Adipocyte (in vitro differentiated cells): ENCODE measurements around the gene UNK.
"Not testable (repeated sequence)": the region's sequence is repeated elsewhere in the genome, so short reads cannot be mapped to it uniquely, and the experiment has no call there.

Source experiments
- DNase-seq: peaks from one replicate; pipeline ENCODE4 v3.0.0-alpha.2; 2015; ENCODE audit warnings: low read depth
- H3K27me3 ChIP-seq: replicated peaks from 2 replicates; pipeline ENCODE4 v1.7.0; 2013; ENCODE audit warnings: mild to moderate bottlenecking, low read length, moderate library complexity; ENCODE audit not compliant: control insufficient read depth, insufficient read depth
- H3K36me3 ChIP-seq: 2 replicates; pipeline ENCODE4 v1.7.0; 2013; ENCODE audit warnings: low read length, mild to moderate bottlenecking, moderate library complexity; ENCODE audit not compliant: control insufficient read depth, insufficient read depth, severe bottlenecking
- H3K4me1 ChIP-seq: 2 replicates; pipeline ENCODE4 v1.7.0; 2013; ENCODE audit warnings: mild to moderate bottlenecking, low read length, moderate library complexity; ENCODE audit not compliant: control insufficient read depth, insufficient read depth
- H3K4me3 ChIP-seq: 2 replicates; pipeline ENCODE4 v1.7.0; 2013; ENCODE audit warnings: mild to moderate bottlenecking, low read length, moderate library complexity
- H3K9ac ChIP-seq: 2 replicates; pipeline ENCODE4 v1.7.0; 2013; ENCODE audit warnings: mild to moderate bottlenecking, low read length, moderate library complexity
- H3K9me3 ChIP-seq: 2 replicates; pipeline ENCODE4 v1.7.0; 2013; ENCODE audit warnings: mild to moderate bottlenecking, low read length, moderate library complexity; ENCODE audit not compliant: control insufficient read depth

Gene UNK

GRCh38 chr17:75776386-75777295, 8.0 kb upstream of the UNK start:
- Histone ChIP-seq H3K36me3 (peaks cover 33% of the 10 kb centered on the region), H3K4me3 (peak overlapping the region; percentile 92), H3K9ac (peak overlapping the region; percentile 98), H3K9me3 (no peaks in the 10 kb centered on the region), H3K4me1 (peaks cover 29% of the 10 kb centered on the region), H3K27me3 (no peaks in the 10 kb centered on the region)
- peak; percentile 33 for DNase-seq

- Histone ChIP-seq H3K9me3 (no peaks in the 10 kb centered on the region), H3K9ac (peak overlapping the region; percentile 98), H3K27me3 (no peaks in the 10 kb centered on the region), H3K4me1 (peaks cover 29% of the 10 kb centered on the region), H3K36me3 (peaks cover 33% of the 10 kb centered on the region), H3K4me3 (peak overlapping the region; percentile 92)
- peak; percentile 32 for DNase-seq
Measured at GRCh38 chr17:75777296-75777922, 7.2 kb upstream of the UNK start.

GRCh38 chr17:75778066-75778860, 6.3 kb upstream of the UNK start:
- Histone ChIP-seq H3K4me3 (peak overlapping the region; percentile 92), H3K36me3 (peaks cover 33% of the 10 kb centered on the region), H3K4me1 (peaks cover 27% of the 10 kb centered on the region), H3K9ac (peak overlapping the region; percentile 98)
- H3K27me3 ChIP-seq, H3K9me3 ChIP-seq, DNase-seq: not testable (repeated sequence)

GRCh38 chr17:75778861-75779249, 5.8 kb upstream of the UNK start:
- DNase-seq: no peak
- H3K9me3 ChIP-seq: no peaks in the 10 kb centered on the region
- H3K4me3 ChIP-seq: peak overlapping the region; percentile 92
- peaks cover 32% of the 10 kb centered on the region for H3K4me1 ChIP-seq
- H3K9ac ChIP-seq: peak overlapping the region; percentile 98
- H3K36me3 ChIP-seq: peaks cover 33% of the 10 kb centered on the region
- no peaks in the 10 kb centered on the region for H3K27me3 ChIP-seq

GRCh38 chr17:75779250-75779986, 5.2 kb upstream of the UNK start:
- peaks cover 37% of the 10 kb centered on the region for H3K4me1 ChIP-seq
- peak; percentile 99 for DNase-seq
- no peaks in the 10 kb centered on the region for H3K27me3 ChIP-seq
- peak overlapping the region; percentile 92 for H3K4me3 ChIP-seq
- no peaks in the 10 kb centered on the region for H3K9me3 ChIP-seq
- H3K36me3 ChIP-seq: peaks cover 33% of the 10 kb centered on the region
- H3K9ac ChIP-seq: peak overlapping the region; percentile 98

GRCh38 chr17:75779987-75780889, 4.4 kb upstream of the UNK start:
- peak overlapping the region; percentile 6 for H3K9ac ChIP-seq
- H3K9me3 ChIP-seq: no peaks in the 10 kb centered on the region
- H3K27me3 ChIP-seq: no peaks in the 10 kb centered on the region
- peaks cover 40% of the 10 kb centered on the region for H3K4me1 ChIP-seq
- no peak for DNase-seq
- peaks cover 28% of the 10 kb centered on the region for H3K36me3 ChIP-seq
- peak overlapping the region; percentile 92 for H3K4me3 ChIP-seq

GRCh38 chr17:75783069-75783783, 1.4 kb upstream of the UNK start:
- H3K9ac ChIP-seq: peak overlapping the region; percentile 94
- no peaks in the 10 kb centered on the region for H3K27me3 ChIP-seq
- H3K4me1 ChIP-seq: peaks cover 38% of the 10 kb centered on the region
- H3K4me3 ChIP-seq: peak overlapping the region; percentile 85
- no peaks in the 10 kb centered on the region for H3K9me3 ChIP-seq
- DNase-seq: peak; percentile 88
- H3K36me3 ChIP-seq: peaks cover 7% of the 10 kb centered on the region

GRCh38 chr17:75783803-75784472, 668 bp upstream of the UNK start:
- Histone ChIP-seq H3K4me1 (peaks cover 38% of the 10 kb centered on the region), H3K9ac (peak overlapping the region; percentile 94), H3K36me3 (no peaks in the 10 kb centered on the region), H3K4me3 (peak overlapping the region; percentile 85), H3K9me3 (no peaks in the 10 kb centered on the region), H3K27me3 (no peaks in the 10 kb centered on the region)
- DNase-seq: no peak

GRCh38 chr17:75785016-75785890, 647 bp downstream of the UNK start:
- no peaks in the 10 kb centered on the region for H3K36me3 ChIP-seq
- H3K27me3 ChIP-seq: no peaks in the 10 kb centered on the region
- H3K4me3 ChIP-seq: peak overlapping the region; percentile 85
- peak overlapping the region; percentile 94 for H3K9ac ChIP-seq
- peaks cover 35% of the 10 kb centered on the region for H3K4me1 ChIP-seq
- H3K9me3 ChIP-seq: no peaks in the 10 kb centered on the region
- peak; percentile 93 for DNase-seq
